Astrocyte (in vitro differentiated cells and primary cell): Measurements from ENCODE around the gene CNFN. TPM values are rescaled to one million over a fixed set of nuclear protein-coding genes. Genes with fewer than 3 reads are reported as not detected.

Experiments used
- DNase-seq: peaks from one replicate; pipeline ENCODE4 v3.0.0-alpha.2; 2010; ENCODE audit warnings: low read depth
- FAIRE-seq: peaks from 2 replicates; lab custom pipeline; 2011; peaks lifted over from hg19 to GRCh38; lab: Jason Lieb, UNC
- H2AFZ ChIP-seq: 2 replicates; pipeline ENCODE4 v1.6.0; 2012; ENCODE audit warnings: low read depth, low read length, inconsistent platforms
- H3K27ac ChIP-seq: 2 replicates; pipeline ENCODE4 v1.5.1; 2011; ENCODE audit warnings: low read depth, low read length, inconsistent platforms
- H3K27me3 ChIP-seq: 2 replicates; pipeline ENCODE4 v1.6.0; 2011; ENCODE audit warnings: low read length, inconsistent platforms; ENCODE audit not compliant: insufficient read depth
- H3K36me3 ChIP-seq: 2 replicates; pipeline ENCODE4 v1.5.1; 2011; ENCODE audit warnings: low read length, inconsistent platforms; ENCODE audit not compliant: insufficient read depth
- H3K4me1 ChIP-seq: 2 replicates; pipeline ENCODE4 v1.5.1; 2011; ENCODE audit warnings: low read length, inconsistent platforms; ENCODE audit not compliant: insufficient read depth
- H3K4me2 ChIP-seq: 2 replicates; pipeline ENCODE4 v1.6.0; 2012; ENCODE audit warnings: low read length, inconsistent platforms
- H3K4me3 ChIP-seq: 2 replicates; pipeline ENCODE4 v1.5.1; 2011; ENCODE audit warnings: low read depth, mild to moderate bottlenecking, low read length, inconsistent platforms; ENCODE audit not compliant: insufficient read depth
- H3K79me2 ChIP-seq: 2 replicates; pipeline ENCODE4 v1.6.0; 2012; ENCODE audit warnings: mild to moderate bottlenecking, low read length, inconsistent platforms; ENCODE audit not compliant: insufficient read depth
- H3K9ac ChIP-seq: 2 replicates; pipeline ENCODE4 v1.6.0; 2012; ENCODE audit warnings: mild to moderate bottlenecking, low read length, inconsistent platforms
- H3K9me3 ChIP-seq: 2 replicates; pipeline ENCODE4 v1.5.1; 2012; ENCODE audit warnings: low read depth, mild to moderate bottlenecking, low read length, inconsistent platforms; ENCODE audit not compliant: insufficient read depth
- H4K20me1 ChIP-seq: 2 replicates; pipeline ENCODE4 v1.6.0; 2012; ENCODE audit warnings: low read length, inconsistent platforms; ENCODE audit not compliant: insufficient read depth
- H3K27ac Mint-ChIP-seq: one replicate; pipeline ENCODE4 v1.8.0; 2021; ENCODE audit warnings: mild to moderate bottlenecking, mixed read lengths; ENCODE audit not compliant: unreplicated experiment
- H3K27me3 Mint-ChIP-seq: one replicate; pipeline ENCODE4 v1.8.0; 2021; ENCODE audit warnings: low read depth, mixed read lengths; ENCODE audit not compliant: unreplicated experiment
- H3K36me3 Mint-ChIP-seq: one replicate; pipeline ENCODE4 v1.8.0; 2021; ENCODE audit warnings: low read depth, mixed read lengths; ENCODE audit not compliant: unreplicated experiment
- H3K4me1 Mint-ChIP-seq: one replicate; pipeline ENCODE4 v1.8.0; 2021; ENCODE audit warnings: low read depth, mixed read lengths; ENCODE audit not compliant: unreplicated experiment
- H3K4me3 Mint-ChIP-seq: one replicate; pipeline ENCODE4 v1.8.0; 2021; ENCODE audit warnings: mild to moderate bottlenecking, moderate library complexity, mixed read lengths; ENCODE audit not compliant: unreplicated experiment
- H3K9me3 Mint-ChIP-seq: one replicate; pipeline ENCODE4 v1.8.0; 2021; ENCODE audit warnings: mild to moderate bottlenecking, mixed read lengths; ENCODE audit not compliant: unreplicated experiment
- EZH2 ChIP-seq: IDR thresholded peaks from 2 replicates; pipeline ENCODE4 v1.6.1; 2012; ENCODE audit warnings: mild to moderate bottlenecking, low read length, inconsistent platforms; ENCODE audit not compliant: insufficient read depth
- total RNA-seq: library from RNA; stranded (reverse); gene quantifications from 2 replicates; pipeline ENCODE4 v1.2.1, GENCODE V29; 2021
- TF ChIP-seq, protein P1 (sequence below): IDR thresholded peaks from 2 replicates; pipeline ENCODE4 v1.5.1; 2011; ENCODE audit warnings: low read depth, mild to moderate bottlenecking, inconsistent platforms, low read length, moderate library complexity; ENCODE audit not compliant: insufficient read depth

The CNFN gene
- total RNA-seq, 1 donor from 2014 or later, result 0.61 TPM

DNA sequence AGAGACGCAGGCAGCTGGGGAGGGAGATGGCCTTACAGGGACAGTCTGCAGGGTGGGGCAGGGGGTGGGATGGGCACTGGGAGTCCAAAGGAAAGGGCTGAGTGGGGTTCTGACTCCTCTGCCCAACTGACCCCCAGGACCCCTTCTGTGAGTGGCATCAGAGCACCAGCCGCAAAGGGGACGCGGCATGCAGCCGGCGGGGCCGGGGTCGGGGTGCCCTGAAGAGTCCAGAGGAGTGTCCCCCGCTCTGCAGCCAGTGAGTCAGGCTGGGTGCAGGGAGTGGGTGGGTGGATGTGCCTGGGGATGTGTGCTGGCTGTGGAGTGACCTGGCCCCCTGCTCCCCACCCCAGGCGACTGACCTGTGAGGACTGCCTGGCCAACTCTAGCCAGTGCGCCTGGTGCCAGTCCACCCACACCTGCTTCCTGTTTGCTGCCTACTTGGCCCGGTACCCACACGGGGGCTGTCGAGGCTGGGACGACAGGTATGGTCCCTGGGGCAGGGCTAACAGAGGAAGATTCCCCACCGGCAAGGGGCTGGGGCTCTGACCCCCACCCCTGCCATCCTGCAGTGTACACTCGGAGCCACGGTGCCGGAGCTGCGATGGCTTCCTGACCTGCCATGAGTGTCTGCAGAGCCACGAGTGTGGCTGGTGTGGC lies 38.9 kb downstream of the CNFN start:
- H3K4me3 ChIP-seq, result no peak overlapping the region
- H3K9me3 ChIP-seq, result no peaks in the 10 kb centered on the region
- Mint-ChIP-seq H3K4me1 (no peaks in the 10 kb centered on the region), H3K27ac (no peak overlapping the region), H3K27me3 (no peaks in the 10 kb centered on the region), H3K4me3 (no peak overlapping the region), H3K9me3 (no peaks in the 10 kb centered on the region), H3K36me3 (peaks cover 18% of the 10 kb centered on the region)
- no peak overlapping the region for H3K27ac ChIP-seq
- no peaks in the 10 kb centered on the region for H3K36me3 ChIP-seq
- FAIRE-seq, result no peak
- TF ChIP-seq EZH2, result no peak
- TF ChIP-seq, protein P1, sequence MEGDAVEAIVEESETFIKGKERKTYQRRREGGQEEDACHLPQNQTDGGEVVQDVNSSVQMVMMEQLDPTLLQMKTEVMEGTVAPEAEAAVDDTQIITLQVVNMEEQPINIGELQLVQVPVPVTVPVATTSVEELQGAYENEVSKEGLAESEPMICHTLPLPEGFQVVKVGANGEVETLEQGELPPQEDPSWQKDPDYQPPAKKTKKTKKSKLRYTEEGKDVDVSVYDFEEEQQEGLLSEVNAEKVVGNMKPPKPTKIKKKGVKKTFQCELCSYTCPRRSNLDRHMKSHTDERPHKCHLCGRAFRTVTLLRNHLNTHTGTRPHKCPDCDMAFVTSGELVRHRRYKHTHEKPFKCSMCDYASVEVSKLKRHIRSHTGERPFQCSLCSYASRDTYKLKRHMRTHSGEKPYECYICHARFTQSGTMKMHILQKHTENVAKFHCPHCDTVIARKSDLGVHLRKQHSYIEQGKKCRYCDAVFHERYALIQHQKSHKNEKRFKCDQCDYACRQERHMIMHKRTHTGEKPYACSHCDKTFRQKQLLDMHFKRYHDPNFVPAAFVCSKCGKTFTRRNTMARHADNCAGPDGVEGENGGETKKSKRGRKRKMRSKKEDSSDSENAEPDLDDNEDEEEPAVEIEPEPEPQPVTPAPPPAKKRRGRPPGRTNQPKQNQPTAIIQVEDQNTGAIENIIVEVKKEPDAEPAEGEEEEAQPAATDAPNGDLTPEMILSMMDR, result no peak
- DNase-seq, result no peak
- H3K4me1 ChIP-seq, result no peaks in the 10 kb centered on the region
- H3K27me3 ChIP-seq, result no peaks in the 10 kb centered on the region
- H3K4me2 ChIP-seq, result no peak overlapping the region
- H3K9ac ChIP-seq, result no peak overlapping the region
- H2AFZ ChIP-seq, result no peak overlapping the region
- H3K79me2 ChIP-seq, result no peaks in the 10 kb centered on the region
- peaks cover 6% of the 10 kb centered on the region for H4K20me1 ChIP-seq

- Histone ChIP-seq H3K27ac (no peak overlapping the region), H4K20me1 (peaks cover 6% of the 10 kb centered on the region), H3K9ac (no peak overlapping the region), H3K4me1 (no peaks in the 10 kb centered on the region), H3K79me2 (no peaks in the 10 kb centered on the region), H3K27me3 (no peaks in the 10 kb centered on the region), H3K9me3 (no peaks in the 10 kb centered on the region), H2AFZ (no peak overlapping the region), H3K36me3 (no peaks in the 10 kb centered on the region), H3K4me2 (no peak overlapping the region), H3K4me3 (no peak overlapping the region)
- no peak overlapping the region for H3K27ac Mint-ChIP-seq
- no peaks in the 10 kb centered on the region for H3K9me3 Mint-ChIP-seq
- DNase-seq (no peak), FAIRE-seq (no peak)
- H3K36me3 Mint-ChIP-seq, result peaks cover 18% of the 10 kb centered on the region
- H3K4me1 Mint-ChIP-seq, result no peaks in the 10 kb centered on the region
- TF ChIP-seq, protein P1, result no peak
- TF ChIP-seq EZH2, result no peak
- H3K4me3 Mint-ChIP-seq, result no peak overlapping the region
- H3K27me3 Mint-ChIP-seq, result no peaks in the 10 kb centered on the region
Measured at GRCh38 chr19:42350417-42350816, 39.7 kb downstream of the CNFN start.

DNA sequence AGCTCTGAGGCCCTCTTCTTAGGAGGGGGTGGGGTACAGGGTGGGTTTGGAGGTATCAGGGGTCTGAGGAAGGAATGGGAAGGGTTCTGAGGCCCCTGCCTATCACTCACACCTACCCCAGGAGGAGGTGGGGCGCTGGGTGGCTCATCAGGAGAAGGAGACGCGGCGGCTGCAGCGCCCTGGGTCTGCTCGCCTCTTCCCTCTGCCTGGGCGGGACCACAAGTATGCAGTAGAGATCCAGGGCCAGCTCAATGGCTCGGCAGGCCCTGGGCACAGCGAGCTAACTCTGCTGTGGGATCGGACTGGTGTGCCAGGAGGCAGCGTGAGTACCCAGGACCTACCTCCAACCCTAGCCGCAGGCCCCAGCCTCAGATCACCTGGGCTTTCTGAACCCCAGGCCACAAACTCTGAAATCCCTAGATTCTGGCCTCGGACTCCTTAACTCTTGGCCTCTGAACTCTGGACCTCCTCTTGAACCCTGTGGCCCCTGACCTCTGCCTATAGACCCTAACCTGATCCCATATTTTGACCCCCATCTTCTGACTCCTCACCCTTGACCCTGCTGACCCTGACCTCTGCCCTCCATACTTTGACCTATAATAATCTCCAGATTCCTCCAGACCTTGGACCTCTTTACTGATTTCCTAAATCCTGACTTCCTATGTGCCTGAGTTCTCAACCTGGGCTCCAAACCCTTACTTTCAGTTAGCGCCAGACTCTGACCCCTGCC lies 40.6 kb downstream of the CNFN start:
- Histone ChIP-seq H3K4me1 (no peaks in the 10 kb centered on the region), H3K27ac (no peak overlapping the region), H3K79me2 (no peaks in the 10 kb centered on the region), H3K27me3 (no peaks in the 10 kb centered on the region), H4K20me1 (peaks cover 6% of the 10 kb centered on the region), H3K9ac (no peak overlapping the region), H2AFZ (no peak overlapping the region), H3K9me3 (no peaks in the 10 kb centered on the region), H3K36me3 (peaks cover 2% of the 10 kb centered on the region), H3K4me3 (no peak overlapping the region), H3K4me2 (no peak overlapping the region)
- no peak overlapping the region for H3K4me3 Mint-ChIP-seq
- H3K4me1 Mint-ChIP-seq, result no peaks in the 10 kb centered on the region
- DNase-seq, result no peak
- FAIRE-seq, result no peak
- peaks cover 23% of the 10 kb centered on the region for H3K36me3 Mint-ChIP-seq
- TF ChIP-seq, protein P1, result no peak
- TF ChIP-seq EZH2, result no peak
- H3K9me3 Mint-ChIP-seq, result no peaks in the 10 kb centered on the region
- H3K27me3 Mint-ChIP-seq, result no peaks in the 10 kb centered on the region
- H3K27ac Mint-ChIP-seq, result no peak overlapping the region
